GM18868 (cell line): ENCODE data around the gene LAMA3.
A peak's percentile ranks its signal among the peaks of the same experiment; 100 is the strongest.

ENCODE experiments used
- ATAC-seq: cut with Tn5 transposase; IDR thresholded peaks from one replicate; pipeline ENCODE4 v1.9.1; 2021; ENCODE audit warnings: mild to moderate bottlenecking, moderate library complexity; ENCODE audit not compliant: unreplicated experiment

Gene LAMA3

GRCh38 chr18:23932385-23933067 is 243.3 kb downstream of the LAMA3 start:
- ATAC-seq: no peak

GRCh38 chr18:23933407-23933806 is 244.2 kb downstream of the LAMA3 start:
- no peak for ATAC-seq

- ATAC-seq: peak; percentile 50
Measured at GRCh38 chr18:23934252-23934651, 245.0 kb downstream of the LAMA3 start.

GRCh38 chr18:23934863-23935262 is 245.6 kb downstream of the LAMA3 start:
- no peak for ATAC-seq

GRCh38 chr18:23935804-23936203 is 246.6 kb downstream of the LAMA3 start:
- ATAC-seq: no peak

- no peak for ATAC-seq
Measured at GRCh38 chr18:23936381-23936958, 247.2 kb downstream of the LAMA3 start.

GRCh38 chr18:23938043-23938756 is 248.9 kb downstream of the LAMA3 start:
- no peak for ATAC-seq

- no peak for ATAC-seq
Measured at GRCh38 chr18:23938901-23939341, 249.7 kb downstream of the LAMA3 start.

- no peak for ATAC-seq
Measured at GRCh38 chr18:23939366-23939765, 250.1 kb downstream of the LAMA3 start.

- no peak for ATAC-seq
Measured at GRCh38 chr18:23939896-23940295, 250.6 kb downstream of the LAMA3 start.

GRCh38 chr18:23941791-23942190 is 252.5 kb downstream of the LAMA3 start:
- no peak for ATAC-seq

GRCh38 chr18:23943104-23943503 is 253.9 kb downstream of the LAMA3 start:
- peak; percentile 90 for ATAC-seq

GRCh38 chr18:23943903-23944624 is 254.8 kb downstream of the LAMA3 start:
- no peak for ATAC-seq

- ATAC-seq: peak; percentile 72
Measured at GRCh38 chr18:23945416-23946079, 256.3 kb downstream of the LAMA3 start.

- no peak for ATAC-seq
Measured at GRCh38 chr18:23949863-23950262, 260.6 kb downstream of the LAMA3 start.

GRCh38 chr18:23950644-23951043 is 261.4 kb downstream of the LAMA3 start:
- ATAC-seq: no peak

GRCh38 chr18:23951206-23951605 is 262.0 kb downstream of the LAMA3 start:
- no peak for ATAC-seq

GRCh38 chr18:23953984-23954383 is 264.7 kb downstream of the LAMA3 start:
- no peak for ATAC-seq

GRCh38 chr18:23956483-23956882 is 267.2 kb downstream of the LAMA3 start:
- no peak for ATAC-seq

GRCh38 chr18:23958036-23958435 is 268.8 kb downstream of the LAMA3 start:
- ATAC-seq: no peak
